IPS-NIHi11 (cell line): Measurements from ENCODE around the gene RDM1.
"Not testable (repeated sequence)": the region's sequence is repeated elsewhere in the genome, so short reads cannot be mapped to it uniquely, and the experiment has no call there.

Source experiments
- DNase-seq: peaks from one replicate; pipeline ENCODE4 v3.0.0; 2012; ENCODE audit warnings: mixed read lengths, low spot score

Gene RDM1

DNA sequence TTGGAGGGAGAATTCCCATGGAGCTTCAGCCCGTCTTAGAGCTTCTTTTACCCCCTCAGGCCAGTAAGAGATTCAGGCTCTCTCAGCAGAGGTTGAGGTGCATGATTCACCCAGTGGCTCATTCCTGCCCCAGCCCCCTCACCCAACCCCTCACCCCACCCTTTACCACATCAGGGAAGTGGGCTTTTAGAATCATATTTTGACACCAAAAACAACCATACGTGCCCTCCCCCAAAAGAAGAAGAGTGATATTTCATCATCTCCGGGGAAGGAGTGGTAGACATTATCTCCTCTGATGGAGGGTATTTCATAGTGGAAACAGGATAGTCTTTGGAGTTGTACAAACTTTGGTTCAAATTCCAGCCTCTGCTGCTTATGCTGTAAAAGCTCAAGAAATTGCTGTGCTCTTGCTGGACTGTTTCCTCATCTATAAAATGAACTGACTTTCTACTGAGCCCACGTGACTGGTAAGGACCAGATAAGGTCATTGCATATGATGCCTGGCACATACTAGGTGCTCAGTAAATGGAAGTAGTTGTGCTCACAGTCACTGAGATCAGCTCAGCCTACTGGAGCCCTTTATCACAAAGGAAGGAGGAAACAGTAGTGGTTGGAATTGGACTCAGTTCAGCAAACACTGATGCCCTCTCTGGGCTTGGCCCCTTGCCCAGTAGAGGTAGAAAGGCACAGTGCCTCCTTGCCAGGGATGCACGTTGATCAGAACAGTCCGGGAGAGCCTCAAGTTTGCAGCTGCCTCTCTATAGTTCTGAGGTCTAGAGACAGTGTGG, 32.1 kb downstream of the RDM1 start:
- no peak for DNase-seq

DNA sequence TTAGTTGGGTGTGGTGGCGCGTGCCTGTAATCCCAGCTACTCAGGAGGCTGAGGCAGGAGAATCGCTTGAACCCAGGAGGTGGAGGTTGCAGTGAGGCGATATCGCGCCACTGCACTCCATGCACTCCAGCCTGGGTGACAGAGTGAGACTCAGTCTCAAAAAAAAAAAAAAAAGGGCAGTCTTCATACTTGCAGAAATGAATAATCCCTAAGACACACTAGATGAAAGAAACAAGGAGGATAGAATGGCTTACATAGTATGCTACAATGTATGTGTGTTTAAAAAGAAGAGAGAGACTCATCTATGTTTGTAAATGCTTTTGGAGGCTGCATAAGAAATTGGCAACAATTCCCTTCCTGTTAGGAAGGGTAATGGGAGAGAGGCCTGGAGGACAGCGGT, 32.8 kb downstream of the RDM1 start:
- DNase-seq, result not testable (repeated sequence)

DNA sequence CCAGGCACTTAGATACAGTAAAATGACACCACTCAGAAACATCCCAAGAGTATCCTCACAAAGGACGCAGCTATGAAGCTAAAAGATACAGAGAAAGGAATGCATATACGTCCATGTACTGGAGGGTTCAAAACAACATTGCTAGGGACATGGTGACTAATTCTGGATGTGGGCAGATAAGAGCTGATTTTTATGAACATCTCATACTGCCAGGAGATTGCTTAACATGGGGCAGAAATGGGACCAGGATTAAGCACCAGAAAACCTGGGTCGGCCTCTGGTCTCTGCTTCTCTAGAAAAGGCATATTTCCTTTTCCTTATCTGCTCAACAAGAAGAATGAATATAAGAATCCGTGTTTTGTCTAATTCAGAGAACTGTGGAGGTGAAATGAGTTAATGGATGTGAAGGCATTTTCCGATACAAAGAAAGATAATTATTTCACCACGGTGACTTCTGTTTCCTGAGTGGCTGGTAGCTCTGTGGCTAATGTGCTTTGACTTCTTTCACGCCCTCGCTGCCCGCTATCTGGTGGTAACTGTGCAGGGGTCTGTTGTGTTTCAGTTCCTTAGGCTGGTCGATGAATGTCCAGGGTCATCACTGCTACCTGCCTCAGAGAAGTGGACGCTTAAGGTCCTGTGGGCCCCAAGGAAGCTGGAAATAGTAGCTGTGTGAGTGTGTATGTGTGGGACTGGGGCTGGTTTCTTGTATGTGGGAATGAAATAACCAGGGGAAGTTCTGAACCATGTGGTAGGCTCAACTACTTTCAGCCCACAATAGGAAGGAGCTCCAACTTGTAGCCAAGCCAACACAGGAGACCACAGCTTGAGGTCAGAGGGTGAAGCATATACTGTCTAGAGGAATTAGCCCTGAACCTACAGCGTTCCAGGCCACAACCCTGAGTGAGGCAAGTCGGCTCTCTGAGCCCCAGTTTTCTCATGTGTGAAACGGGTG, 34.7 kb downstream of the RDM1 start:
- DNase-seq, result no peak

DNA sequence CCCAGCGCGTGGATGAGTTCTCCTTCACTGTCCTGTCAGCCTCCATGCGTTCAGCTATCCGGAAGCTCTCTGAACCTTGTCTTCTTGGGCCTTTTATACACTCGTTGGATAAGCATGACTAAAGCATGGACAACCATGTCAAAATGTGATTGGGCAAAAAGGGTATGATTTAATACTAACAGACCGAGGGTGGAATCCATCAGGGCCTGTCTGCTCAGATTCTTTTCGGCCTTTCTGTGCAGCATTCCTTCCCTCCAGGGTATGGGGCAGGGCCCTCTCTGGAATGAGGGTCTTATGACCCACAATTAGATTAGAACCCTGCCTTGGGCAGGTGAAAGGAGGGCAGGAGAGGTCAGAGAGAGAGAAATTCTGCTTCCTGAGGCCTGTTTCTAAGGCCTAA, 36.4 kb downstream of the RDM1 start:
- no peak for DNase-seq

DNA sequence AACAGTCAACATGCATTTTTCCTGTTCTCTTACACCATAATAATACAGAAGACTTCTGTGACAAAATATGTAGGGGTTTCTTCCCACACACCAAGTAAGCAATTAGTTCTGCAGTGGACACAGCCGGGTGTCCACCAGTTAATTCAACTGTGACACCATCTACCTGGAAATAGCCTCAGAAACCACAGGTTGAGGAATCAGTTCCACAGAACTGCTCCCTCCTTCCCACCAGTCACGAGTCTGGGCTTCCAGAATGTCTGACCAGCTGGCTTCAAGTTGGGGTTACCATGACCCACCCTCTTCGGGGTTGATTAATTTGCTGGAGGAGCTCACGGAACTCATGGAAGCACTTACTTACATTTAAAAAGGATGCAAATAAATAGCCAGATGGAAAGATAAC, 36.8 kb downstream of the RDM1 start:
- DNase-seq, result no peak

DNA sequence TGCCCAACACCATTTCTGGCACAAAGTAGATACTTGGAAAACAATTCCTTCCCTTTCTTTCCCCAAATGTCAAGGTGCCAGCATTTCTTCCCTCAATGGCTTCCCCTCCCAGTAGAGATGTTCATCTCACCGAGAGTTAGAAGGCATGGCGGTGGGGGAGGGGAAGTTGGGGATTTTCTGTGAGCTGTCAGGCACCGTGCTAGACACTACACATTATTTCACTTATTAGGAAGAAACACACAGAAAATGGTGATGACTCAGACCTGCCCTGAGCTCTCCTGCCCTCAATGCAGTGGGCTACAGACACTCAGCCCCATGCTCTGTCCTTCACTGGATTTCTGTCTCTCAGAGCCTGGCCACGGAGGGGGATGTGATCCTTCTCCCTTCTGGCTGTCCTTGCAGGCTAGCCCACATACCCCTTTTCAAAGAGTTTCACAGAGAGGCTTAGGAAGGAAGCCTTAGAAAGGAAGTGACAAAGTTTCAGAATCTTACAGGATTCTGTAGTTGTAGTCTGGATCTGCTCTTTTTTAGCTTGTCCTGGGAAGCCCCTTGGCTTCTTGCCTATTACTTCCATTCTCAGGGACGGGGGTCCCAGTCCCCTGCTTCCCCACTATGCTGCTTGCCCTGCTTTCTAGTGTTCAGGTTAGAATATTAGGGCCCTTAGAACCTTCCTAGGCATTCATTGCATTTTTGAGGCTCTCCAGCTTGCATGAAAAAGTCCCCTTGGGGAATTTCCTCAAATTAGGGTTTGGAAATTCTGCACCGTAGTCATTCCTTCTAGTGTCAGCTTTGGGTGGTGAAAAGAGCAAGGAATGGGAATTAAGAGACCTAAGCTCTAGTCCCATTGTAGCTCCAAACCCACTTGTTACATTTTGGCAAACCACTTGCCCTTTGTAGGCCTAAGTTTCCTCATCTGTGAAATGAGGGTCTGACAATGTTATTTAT, 38.2 kb downstream of the RDM1 start:
- DNase-seq, result no peak

DNA sequence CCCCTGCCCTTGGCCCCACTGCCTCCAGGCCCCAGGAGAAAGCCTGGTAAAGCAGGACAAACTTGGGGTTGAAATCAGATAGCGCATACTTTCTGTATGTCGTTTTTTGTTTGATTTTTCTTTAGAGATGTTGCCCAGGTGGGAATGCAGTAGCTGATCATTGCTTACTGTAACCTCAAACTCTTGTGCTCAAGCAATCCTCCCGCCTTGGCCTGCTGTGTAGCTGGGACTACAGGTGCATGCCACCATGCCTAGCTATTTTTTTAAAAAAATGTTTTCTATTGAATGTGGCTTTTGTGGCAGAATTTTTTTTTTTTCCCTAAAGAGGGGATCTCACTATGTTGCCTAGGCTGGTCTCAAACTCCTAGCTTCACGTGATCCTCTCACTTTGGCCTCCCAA, 39.3 kb downstream of the RDM1 start:
- DNase-seq, result no peak

DNA sequence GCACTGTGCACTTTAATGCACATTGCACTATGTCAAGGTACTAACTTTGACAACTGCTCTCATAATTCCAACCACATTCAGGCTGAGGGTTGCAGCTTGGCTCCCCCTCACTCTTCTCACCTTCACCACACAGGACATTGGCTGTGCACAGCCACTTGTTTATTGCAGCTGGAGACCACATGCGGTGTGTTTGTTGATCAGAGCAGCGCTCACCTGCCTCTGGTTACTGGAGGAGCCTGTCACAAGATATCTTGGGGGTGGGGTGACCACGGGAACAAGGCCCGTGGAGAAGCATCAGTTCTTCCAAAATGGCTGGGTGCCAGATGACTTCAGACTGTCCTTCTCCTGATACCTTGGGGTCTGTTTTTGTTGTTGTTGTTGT, 39.8 kb downstream of the RDM1 start:
- DNase-seq, result peak; percentile 44

DNA sequence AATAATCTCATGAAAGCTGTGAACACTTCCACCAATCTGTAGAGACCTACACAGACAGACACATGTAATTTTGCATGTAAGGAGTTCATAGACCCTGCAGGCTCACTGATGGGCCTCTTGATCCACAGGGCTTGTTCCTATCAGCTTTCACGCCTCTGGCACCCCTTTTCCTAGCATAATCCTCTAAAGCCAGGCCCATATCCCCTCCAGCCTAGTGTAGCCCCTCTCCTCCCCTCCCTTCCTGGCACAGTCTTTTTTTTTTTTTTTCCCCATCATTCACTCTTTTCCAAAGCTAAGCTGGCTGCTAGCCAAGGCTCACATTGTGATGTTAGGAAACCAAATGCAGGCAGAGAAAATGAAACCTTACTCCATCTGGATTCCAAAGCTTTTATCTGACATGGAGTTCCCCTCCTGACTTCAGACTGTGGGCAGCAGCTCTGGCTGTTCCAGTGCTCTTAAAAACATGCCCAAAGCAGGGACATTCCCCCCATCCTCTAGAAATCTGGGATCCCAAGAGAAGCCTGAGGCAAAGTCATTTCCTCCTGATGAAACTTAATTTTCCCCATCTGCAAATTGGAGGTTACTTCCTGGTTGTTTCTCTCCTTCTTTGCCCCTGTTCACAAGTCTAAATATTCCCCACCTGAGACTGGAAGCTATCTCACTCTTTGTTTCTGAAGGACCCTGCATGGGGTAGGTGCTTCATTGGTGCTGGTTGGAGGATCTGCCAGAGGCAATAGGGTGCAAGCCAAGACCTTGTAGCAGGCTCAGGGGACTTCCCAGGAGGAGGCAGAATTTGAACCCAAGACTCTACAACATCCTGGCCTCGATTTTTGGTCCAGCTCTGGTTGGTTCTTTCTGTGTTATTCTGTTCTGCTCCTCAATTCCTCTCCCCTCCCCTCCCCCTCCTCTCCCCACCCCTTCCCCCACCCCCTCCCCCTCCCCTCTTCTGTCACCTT, 40.5 kb downstream of the RDM1 start:
- DNase-seq, result peak; percentile 32

DNA sequence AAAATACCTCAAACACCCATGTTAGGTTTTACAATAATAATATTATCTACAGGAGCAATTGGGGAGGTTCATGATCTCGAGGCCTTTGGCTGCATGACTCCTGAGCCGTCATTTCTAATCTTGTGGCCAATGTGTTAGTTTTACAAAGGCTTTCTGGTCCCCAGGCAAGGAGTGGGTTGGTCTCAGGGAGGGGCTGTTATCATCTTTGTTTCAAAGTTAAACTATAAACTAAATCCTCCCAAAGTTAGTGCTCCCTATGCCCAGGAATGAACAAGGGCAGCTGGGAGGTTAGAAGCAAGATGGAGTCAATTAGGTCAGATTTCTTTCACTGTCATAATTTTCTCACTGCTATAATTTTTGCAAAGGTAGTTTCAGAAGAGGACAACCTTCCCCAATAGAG, 41.3 kb downstream of the RDM1 start:
- no peak for DNase-seq

DNA sequence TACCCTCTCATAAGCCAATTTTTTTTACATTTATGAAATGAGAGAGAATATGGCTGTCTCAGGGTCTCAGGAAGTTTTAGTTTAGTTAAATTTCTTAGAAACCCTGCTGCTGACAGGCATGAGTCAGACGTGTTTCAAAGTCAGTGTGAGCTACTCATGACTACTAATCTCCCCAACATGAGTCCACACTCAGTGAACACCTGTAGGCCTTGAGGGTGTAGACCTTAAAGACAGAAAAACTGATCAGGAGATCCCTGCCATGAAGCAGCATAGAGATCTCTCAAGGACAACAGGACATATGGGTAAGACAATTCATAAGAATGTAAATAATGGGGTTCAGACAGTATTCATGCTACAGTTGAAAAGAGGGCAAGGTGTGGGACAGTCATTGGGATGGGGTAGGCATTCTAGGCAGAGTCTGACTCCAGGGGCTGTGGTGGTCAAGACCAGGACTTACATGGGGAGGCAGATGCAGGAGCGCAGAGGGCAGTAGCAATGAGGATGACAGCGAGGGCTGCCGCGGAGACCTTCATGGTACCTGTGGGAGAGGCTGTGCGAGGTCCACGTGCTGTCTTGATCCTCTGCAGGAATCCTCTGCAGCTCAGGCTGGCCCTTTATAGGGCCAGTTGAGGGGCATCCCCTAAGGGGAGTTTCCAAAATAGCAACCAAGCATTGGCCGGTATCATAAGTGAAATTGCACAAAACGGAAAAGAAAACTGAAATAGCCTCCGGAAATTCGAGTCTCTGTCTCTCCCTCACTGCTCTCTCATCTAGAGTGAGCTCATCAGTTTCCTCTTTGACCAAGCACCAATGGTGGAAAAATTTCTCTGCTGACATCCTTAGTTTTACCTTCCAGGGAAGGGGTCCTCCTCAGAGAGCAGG, 50.6 kb downstream of the RDM1 start, which contains the start of gene CCL5:
Gene CCL5 (minus strand): TSS at position 588 of the 882 bp plus-strand sequence.
- no peak for DNase-seq

DNA sequence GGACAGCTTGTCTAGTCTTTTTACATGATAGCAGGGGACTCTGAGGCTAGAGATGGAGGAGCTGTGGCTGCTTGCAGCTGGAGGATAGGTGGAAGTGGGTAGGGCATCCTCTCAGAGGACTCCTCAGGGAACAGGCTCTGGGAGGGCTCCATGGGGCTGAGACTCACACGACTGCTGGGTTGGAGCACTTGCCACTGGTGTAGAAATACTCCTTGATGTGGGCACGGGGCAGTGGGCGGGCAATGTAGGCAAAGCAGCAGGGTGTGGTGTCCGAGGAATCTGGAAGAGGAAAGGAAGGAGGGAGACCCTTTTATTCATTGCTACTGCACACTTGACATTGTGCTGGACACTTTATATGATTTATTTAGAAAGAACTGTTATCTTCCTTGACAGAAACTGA, 52.2 kb downstream of the RDM1 start:
- DNase-seq, result no peak

DNA sequence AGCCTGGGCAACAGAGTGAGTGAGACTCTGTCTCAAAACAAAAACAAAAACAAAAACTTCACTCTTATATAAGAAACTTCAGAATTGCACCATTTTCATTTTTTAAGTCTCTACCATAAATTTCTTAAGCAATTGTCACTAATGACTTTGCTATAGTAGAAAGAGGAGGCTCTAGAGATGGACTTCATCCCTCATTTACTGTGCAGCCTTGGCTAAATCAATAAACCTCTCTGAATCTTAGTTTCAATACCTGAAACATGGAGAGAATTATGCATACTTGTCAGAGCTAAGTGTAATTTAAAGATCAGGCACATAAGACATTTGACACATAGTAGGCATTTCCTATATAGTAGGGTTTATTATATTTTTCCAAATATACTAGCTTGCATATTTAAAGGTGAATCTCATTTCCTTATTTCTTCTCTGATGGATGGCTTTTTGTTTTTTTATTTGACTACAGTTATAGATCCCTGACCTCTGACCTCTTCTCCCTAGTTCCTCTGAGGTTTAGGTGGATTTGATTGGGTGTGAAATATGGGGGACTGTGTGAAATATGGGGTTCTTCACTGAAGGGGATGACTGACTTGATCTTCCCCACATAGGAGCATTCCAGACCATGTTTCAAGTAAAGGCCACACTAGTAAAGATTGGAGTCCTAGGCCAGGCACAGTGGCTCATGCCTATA, 53.1 kb downstream of the RDM1 start:
- DNase-seq, result no peak

DNA sequence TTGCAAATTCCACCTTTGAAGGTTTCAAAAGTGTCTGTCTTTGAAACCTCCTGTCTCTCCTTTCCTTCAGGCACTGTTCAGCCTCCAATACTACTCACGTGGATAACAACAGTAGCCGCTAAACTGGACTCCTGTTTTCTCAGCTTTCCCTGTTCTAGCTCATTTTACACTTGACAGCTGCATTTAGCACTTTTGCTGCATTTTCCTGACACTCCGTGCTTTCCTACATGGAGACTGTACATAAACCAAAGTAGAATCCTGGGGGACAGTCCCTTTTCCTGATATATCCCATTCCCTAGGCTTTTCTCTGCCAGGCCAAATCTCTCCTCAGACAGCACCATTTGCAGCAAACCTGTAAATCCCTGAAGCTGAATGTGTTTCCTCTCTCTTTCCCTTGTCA, 54.0 kb downstream of the RDM1 start:
- no peak for DNase-seq

DNA sequence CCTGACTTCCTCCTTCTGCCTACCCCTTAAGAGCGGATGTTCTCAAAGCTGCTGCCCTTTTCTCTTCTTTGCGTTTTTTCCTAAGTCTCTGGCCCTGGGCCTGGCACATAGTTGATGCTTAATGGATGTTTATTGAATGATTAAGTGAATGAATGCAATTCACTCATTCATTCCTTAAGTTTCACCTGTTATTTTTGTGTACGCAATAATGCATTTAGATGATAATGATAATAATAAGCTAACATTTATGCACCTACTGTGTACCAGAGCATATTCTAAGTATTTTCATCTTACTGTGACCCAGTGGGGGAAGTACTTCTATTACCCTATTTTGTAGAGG, 54.8 kb downstream of the RDM1 start:
- DNase-seq, result no peak

DNA sequence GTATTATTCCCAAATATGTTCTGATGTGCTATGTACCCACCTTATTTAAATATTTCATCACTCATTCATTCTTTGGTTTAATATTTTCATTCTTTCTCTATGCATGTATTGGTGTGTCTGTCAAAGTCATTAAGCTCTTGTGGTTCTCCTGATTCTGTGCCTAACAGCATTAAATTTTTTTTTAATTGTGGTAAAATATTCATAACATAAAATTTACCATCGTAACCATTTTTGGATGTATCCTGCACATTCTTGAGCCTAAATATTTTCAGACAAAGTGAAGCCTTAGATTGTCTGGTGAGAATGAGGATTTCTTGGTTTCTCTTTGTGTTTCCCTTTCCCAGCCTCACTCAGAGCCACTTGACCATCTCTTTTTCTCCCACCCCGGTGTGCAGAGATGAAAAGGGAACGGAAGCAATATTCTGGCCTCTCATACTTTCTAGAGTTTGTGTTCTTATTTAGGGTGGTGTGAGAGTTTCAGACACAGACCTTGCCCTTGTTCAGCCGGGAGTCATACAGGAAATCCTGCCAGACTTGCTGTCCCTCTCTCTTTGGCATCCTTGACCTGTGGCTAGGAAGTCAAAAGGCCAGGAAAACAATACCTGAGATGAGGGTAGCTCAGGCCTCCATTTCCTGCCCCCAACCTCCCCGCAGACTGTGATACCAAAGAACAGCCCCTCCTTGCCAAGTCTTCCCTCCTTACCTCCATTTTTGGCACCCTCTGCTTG, 55.3 kb downstream of the RDM1 start:
- DNase-seq, result no peak

DNA sequence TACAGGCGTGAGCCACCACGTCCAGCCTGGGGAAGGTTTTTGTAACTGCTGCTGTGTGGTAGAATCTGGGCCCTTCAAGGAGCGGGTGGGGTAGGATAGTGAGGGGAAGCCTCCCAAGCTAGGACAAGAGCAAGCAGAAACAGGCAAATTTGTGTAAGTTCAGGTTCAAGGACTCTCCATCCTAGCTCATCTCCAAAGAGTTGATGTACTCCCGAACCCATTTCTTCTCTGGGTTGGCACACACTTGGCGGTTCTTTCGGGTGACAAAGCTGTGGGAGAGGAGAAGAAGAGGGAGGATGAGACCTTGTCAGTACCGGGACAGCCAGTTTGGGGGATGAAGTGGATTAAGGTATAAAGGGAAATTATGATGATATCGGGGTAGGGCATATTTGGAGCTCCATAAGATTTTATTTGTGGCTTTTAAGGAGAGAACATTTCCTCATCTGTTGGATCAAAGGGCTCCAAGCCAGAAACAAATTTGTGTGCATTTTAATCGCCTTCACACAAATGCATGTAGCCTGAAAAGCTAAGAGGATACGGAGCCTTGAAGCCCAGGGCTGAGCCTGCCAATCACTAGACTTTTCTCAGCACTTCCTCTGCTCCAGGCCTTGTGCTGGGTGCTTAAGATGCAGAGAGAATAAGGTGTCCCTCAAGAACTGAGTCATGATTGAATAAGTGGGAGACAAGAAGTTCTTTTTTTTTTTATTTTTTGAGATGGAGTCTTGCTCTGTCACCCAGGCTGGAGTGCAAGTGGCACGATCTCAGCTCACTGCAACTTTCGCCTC, 58.2 kb downstream of the RDM1 start:
- no peak for DNase-seq
